ENCODE measurements around the gene ACTR3.

ACTR3 gene

DNA sequence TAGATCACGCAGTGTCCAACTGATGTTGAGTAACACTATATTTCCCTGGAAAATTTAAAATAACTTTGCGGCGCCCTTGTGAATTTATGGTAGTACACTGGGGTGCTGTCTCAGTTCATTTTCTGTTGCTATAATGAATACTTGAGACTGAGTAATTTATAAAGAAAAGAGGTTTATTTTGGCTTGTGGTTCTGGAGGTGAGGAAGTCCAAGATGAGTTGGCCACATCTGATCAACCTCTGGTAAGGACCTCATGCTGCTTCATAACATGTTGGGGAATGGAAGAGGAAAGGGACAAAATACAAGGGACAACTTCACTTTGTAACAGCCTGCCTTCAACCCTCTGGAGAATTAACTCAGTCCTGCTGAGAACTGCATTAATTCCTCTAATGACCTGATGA lies 36.4 kb downstream of the ACTR3 start:
- H3K9ac ChIP-seq (ENCODE audit: low read depth, low read length, poor library complexity, severe bottlenecking) = no peak overlapping the region
- peaks cover 84% of the 10 kb centered on the region for H3K36me3 ChIP-seq (ENCODE audit: insufficient read depth, low read length)
- H3K4me1 ChIP-seq (ENCODE audit: insufficient read depth, low read length, poor library complexity, severe bottlenecking) = no peaks in the 10 kb centered on the region
- no peaks in the 10 kb centered on the region for H3K27me3 ChIP-seq (ENCODE audit: insufficient read depth, low read length, poor library complexity, severe bottlenecking)
- no peaks in the 10 kb centered on the region for H3F3A ChIP-seq (ENCODE audit: low read depth)
- peaks cover 41% of the 10 kb centered on the region for H4K20me1 ChIP-seq (ENCODE audit: insufficient read depth, low read length, poor library complexity, severe bottlenecking)
- H3K4me2 ChIP-seq (ENCODE audit: low read depth, low read length, poor library complexity, severe bottlenecking) = no peak overlapping the region
- H2AFZ ChIP-seq (ENCODE audit: low read length) = no peak overlapping the region
- TF ChIP-seq, protein P1, sequence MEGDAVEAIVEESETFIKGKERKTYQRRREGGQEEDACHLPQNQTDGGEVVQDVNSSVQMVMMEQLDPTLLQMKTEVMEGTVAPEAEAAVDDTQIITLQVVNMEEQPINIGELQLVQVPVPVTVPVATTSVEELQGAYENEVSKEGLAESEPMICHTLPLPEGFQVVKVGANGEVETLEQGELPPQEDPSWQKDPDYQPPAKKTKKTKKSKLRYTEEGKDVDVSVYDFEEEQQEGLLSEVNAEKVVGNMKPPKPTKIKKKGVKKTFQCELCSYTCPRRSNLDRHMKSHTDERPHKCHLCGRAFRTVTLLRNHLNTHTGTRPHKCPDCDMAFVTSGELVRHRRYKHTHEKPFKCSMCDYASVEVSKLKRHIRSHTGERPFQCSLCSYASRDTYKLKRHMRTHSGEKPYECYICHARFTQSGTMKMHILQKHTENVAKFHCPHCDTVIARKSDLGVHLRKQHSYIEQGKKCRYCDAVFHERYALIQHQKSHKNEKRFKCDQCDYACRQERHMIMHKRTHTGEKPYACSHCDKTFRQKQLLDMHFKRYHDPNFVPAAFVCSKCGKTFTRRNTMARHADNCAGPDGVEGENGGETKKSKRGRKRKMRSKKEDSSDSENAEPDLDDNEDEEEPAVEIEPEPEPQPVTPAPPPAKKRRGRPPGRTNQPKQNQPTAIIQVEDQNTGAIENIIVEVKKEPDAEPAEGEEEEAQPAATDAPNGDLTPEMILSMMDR (conservative IDR thresholded peaks at IDR 0.05; ENCODE audit: low read length) = no peak
- no peak for TF ChIP-seq EZH2phosphoT487 (IDR thresholded peaks at IDR 0.05; ENCODE audit: borderline replicate concordance)
- H3K79me2 ChIP-seq (ENCODE audit: insufficient read depth, low read length) = peaks cover 75% of the 10 kb centered on the region
- H3K4me3 ChIP-seq (ENCODE audit: low read length, poor library complexity, severe bottlenecking) = no peak overlapping the region
- H3K9me2 ChIP-seq (replicated peaks; ENCODE audit: low read depth, low read length) = no peaks in the 10 kb centered on the region
- no peaks in the 10 kb centered on the region for H3K9me3 ChIP-seq (ENCODE audit: insufficient read depth, low read depth, low read length)

DNA sequence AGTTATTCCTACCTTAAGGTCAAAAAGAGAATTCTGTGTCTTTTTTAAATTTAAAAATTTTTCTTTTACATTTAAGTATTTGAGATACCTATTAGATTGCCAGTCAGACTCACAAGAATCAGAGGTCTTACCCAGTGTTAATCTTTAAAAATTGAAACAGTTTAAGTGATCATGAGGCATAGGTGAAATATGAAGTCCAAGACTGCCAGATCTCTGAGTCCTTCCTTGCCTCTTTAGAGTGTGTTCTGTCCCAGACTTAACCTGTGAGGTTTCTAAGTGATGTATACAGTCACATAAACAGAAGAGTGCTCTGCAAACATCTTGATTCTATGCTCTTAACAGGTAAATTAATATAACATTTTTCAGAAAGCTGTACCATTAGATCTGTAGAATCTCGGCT lies 40.6 kb downstream of the ACTR3 start:
- Histone ChIP-seq H4K20me1 (ENCODE audit: insufficient read depth, low read length, poor library complexity, severe bottlenecking) (peaks cover 39% of the 10 kb centered on the region), H3F3A (ENCODE audit: low read depth) (no peaks in the 10 kb centered on the region), H3K4me2 (ENCODE audit: low read depth, low read length, poor library complexity, severe bottlenecking) (no peak overlapping the region), H3K9ac (ENCODE audit: low read depth, low read length, poor library complexity, severe bottlenecking) (no peak overlapping the region), H3K4me1 (ENCODE audit: insufficient read depth, low read length, poor library complexity, severe bottlenecking) (no peaks in the 10 kb centered on the region), H3K9me2 (replicated peaks; ENCODE audit: low read depth, low read length) (no peaks in the 10 kb centered on the region), H3K79me2 (ENCODE audit: insufficient read depth, low read length) (peaks cover 46% of the 10 kb centered on the region), H3K27me3 (ENCODE audit: insufficient read depth, low read length, poor library complexity, severe bottlenecking) (no peaks in the 10 kb centered on the region), H3K36me3 (ENCODE audit: insufficient read depth, low read length) (peaks cover 92% of the 10 kb centered on the region), H3K9me3 (ENCODE audit: insufficient read depth, low read depth, low read length) (no peaks in the 10 kb centered on the region), H2AFZ (ENCODE audit: low read length) (no peak overlapping the region), H3K4me3 (ENCODE audit: low read length, poor library complexity, severe bottlenecking) (no peak overlapping the region)
- TF ChIP-seq EZH2phosphoT487 (IDR thresholded peaks at IDR 0.05; ENCODE audit: borderline replicate concordance) = no peak
- TF ChIP-seq, protein P1 (conservative IDR thresholded peaks at IDR 0.05; ENCODE audit: low read length) = no peak

DNA sequence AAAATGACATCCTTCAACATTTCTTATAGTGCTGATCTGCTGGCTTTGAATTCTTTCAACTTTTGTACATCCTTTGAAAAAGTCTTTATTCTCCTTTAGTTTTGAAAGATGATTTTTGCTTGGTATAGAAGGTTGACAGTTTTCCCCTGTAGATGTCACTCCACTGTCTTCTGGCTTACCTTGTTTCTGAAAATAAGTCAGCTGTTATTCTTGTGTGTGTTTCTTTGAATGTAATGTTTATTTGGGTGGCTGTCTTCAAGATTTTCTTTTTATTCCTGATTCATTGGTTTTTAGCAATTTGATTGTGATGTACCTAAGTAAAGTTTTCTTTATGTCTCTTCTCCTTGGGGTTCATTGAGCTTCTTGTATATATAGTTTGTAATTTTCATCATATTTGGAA lies 47.6 kb downstream of the ACTR3 start:
- no peaks in the 10 kb centered on the region for H3K4me1 ChIP-seq (ENCODE audit: insufficient read depth, low read length, poor library complexity, severe bottlenecking)
- TF ChIP-seq, protein P1 (conservative IDR thresholded peaks at IDR 0.05; ENCODE audit: low read length) = no peak
- no peak for TF ChIP-seq EZH2phosphoT487 (IDR thresholded peaks at IDR 0.05; ENCODE audit: borderline replicate concordance)
- H3K27me3 ChIP-seq (ENCODE audit: insufficient read depth, low read length, poor library complexity, severe bottlenecking) = no peaks in the 10 kb centered on the region
- no peak overlapping the region for H3K4me2 ChIP-seq (ENCODE audit: low read depth, low read length, poor library complexity, severe bottlenecking)
- H3K9me3 ChIP-seq (ENCODE audit: insufficient read depth, low read depth, low read length) = no peaks in the 10 kb centered on the region
- H2AFZ ChIP-seq (ENCODE audit: low read length) = no peak overlapping the region
- peaks cover 95% of the 10 kb centered on the region for H3K36me3 ChIP-seq (ENCODE audit: insufficient read depth, low read length)
- H3K79me2 ChIP-seq (ENCODE audit: insufficient read depth, low read length) = peaks cover 18% of the 10 kb centered on the region; the same call in 1 of the 2 replicates
- peaks cover 18% of the 10 kb centered on the region for H4K20me1 ChIP-seq (ENCODE audit: insufficient read depth, low read length, poor library complexity, severe bottlenecking)
- H3K4me3 ChIP-seq (ENCODE audit: low read length, poor library complexity, severe bottlenecking) = no peak overlapping the region
- H3F3A ChIP-seq (ENCODE audit: low read depth) = no peaks in the 10 kb centered on the region
- H3K9me2 ChIP-seq (replicated peaks; ENCODE audit: low read depth, low read length) = no peaks in the 10 kb centered on the region
- H3K9ac ChIP-seq (ENCODE audit: low read depth, low read length, poor library complexity, severe bottlenecking) = no peak overlapping the region

All from Loucy (cell line).